Endothelial cell of umbilical vein (primary cell): Measurements from ENCODE around the gene ARID1B. TPM values are rescaled to one million over a fixed set of nuclear protein-coding genes. Genes with fewer than 3 reads are reported as not detected.

Source experiments
- BruUV-seq: library from RNA; stranded (reverse); fragments of 400-500 nt; replicated peaks from 2 replicates; lab custom pipeline; 2021; lab: Mats Ljungman, UMichigan
- CTCF ChIA-PET: fragments of 300-600, 350-600 bp; sonication (Branson Sonifier 250); formaldehyde crosslinking; loops from one replicate; lab custom pipeline; 2021; ENCODE audit warnings: antibody characterized with exemption, inconsistent platforms; lab: Charles Lee
- POLR2A ChIA-PET: fragments of 300-600, 350-600 bp; sonication (Branson Sonifier 250); formaldehyde crosslinking; loops from one replicate; lab custom pipeline; 2021; ENCODE audit warnings: antibody characterized with exemption, inconsistent platforms; lab: Charles Lee
- DNase-seq: peaks from one replicate; pipeline ENCODE4 v3.0.0-alpha.2; 2011; ENCODE audit warnings: low read depth, low spot score
- FAIRE-seq: peaks from 2 replicates; lab custom pipeline; 2011; peaks lifted over from hg19 to GRCh38; lab: Jason Lieb, UNC
- H2AFZ ChIP-seq: 2 replicates; pipeline ENCODE4 v1.6.0; 2012; ENCODE audit warnings: low read depth, low read length, control low read depth, inconsistent platforms
- H3K27ac ChIP-seq: 2 replicates; pipeline ENCODE4 v1.5.1; 2011; ENCODE audit warnings: low read depth, mild to moderate bottlenecking, control low read depth, low read length, moderate library complexity; ENCODE audit not compliant: insufficient read depth
- H3K27me3 ChIP-seq, 2 experiments: 2 replicates each; pipeline versions ENCODE4 v1.6.0 to v1.6.1; 2011; ENCODE audit warnings: low read length in 2 of 2, mixed read lengths in 1 of 2; ENCODE audit not compliant: control insufficient read depth in 2 of 2, insufficient read depth in 2 of 2
- H3K36me3 ChIP-seq, 2 experiments: 2 replicates in 1 of 2; 3 replicates in 1 of 2; pipeline ENCODE4 v1.5.1; 2011; ENCODE audit warnings: low read length in 2 of 2, mild to moderate bottlenecking in 1 of 2, moderate library complexity in 1 of 2; ENCODE audit not compliant: control insufficient read depth in 2 of 2, insufficient read depth in 2 of 2; ENCODE audit errors: extremely low read depth in 1 of 2
- H3K4me1 ChIP-seq: 3 replicates; pipeline ENCODE4 v1.5.1; 2011; ENCODE audit warnings: mild to moderate bottlenecking, low read length; ENCODE audit not compliant: control insufficient read depth, insufficient read depth; ENCODE audit errors: extremely low read depth
- H3K4me2 ChIP-seq: 2 replicates; pipeline ENCODE4 v1.6.1; 2011; ENCODE audit warnings: low read length, control low read depth, mixed read lengths; ENCODE audit not compliant: insufficient read depth
- H3K4me3 ChIP-seq, 3 experiments: fragments of 200-600 bp in 1 of 3; sonication (generic), shearing (Covaris generic) in 1 of 3; replicated peaks in 1 of 3; 2 replicates each; pipeline ENCODE4 v1.5.1; 2011 to 2016; ENCODE audit warnings: control low read depth in 3 of 3, low read length in 3 of 3, mild to moderate bottlenecking in 2 of 3, inconsistent platforms in 1 of 3, low read depth in 1 of 3, moderate library complexity in 1 of 3; ENCODE audit not compliant: insufficient read depth in 1 of 3
- H3K79me2 ChIP-seq: 2 replicates; pipeline ENCODE4 v1.6.0; 2012; ENCODE audit warnings: low read length, inconsistent platforms; ENCODE audit not compliant: control insufficient read depth, insufficient read depth
- H3K9ac ChIP-seq: replicated peaks from 2 replicates; pipeline ENCODE3; 2011; ENCODE audit warnings: low read length, control low read depth; ENCODE audit not compliant: insufficient read depth; ENCODE audit errors: extremely low read depth
- H3K9me1 ChIP-seq: replicated peaks from 3 replicates; pipeline ENCODE4 v1.6.0; 2011; ENCODE audit warnings: mild to moderate bottlenecking, low read length; ENCODE audit not compliant: control insufficient read depth, insufficient read depth; ENCODE audit errors: extremely low read depth
- H3K9me3 ChIP-seq: replicated peaks from 2 replicates; pipeline ENCODE4 v1.5.1; 2012; ENCODE audit warnings: low read length, inconsistent platforms; ENCODE audit not compliant: control insufficient read depth, insufficient read depth
- H4K20me1 ChIP-seq: replicated peaks from 2 replicates; pipeline ENCODE3; 2011; ENCODE audit warnings: mild to moderate bottlenecking, low read length; ENCODE audit not compliant: control insufficient read depth, insufficient read depth; ENCODE audit errors: extremely low read depth
- EZH2 ChIP-seq: IDR thresholded peaks from 2 replicates; pipeline ENCODE4 v1.6.1; 2012; ENCODE audit warnings: borderline replicate concordance, low read depth, mild to moderate bottlenecking, moderate library complexity, low read length, inconsistent platforms; ENCODE audit not compliant: severe bottlenecking
- FOS ChIP-seq: IDR thresholded peaks from 2 replicates; pipeline ENCODE4 v1.6.1; 2011; ENCODE audit warnings: mild to moderate bottlenecking, low read length, moderate library complexity, borderline replicate concordance; ENCODE audit not compliant: insufficient read depth
- GATA2 ChIP-seq: IDR thresholded peaks from 2 replicates; pipeline ENCODE4 v1.7.0; 2011; ENCODE audit warnings: low read depth, mild to moderate bottlenecking, moderate library complexity, mixed read lengths, low read length; ENCODE audit not compliant: insufficient read length, insufficient read depth
- JUN ChIP-seq: IDR thresholded peaks from 2 replicates; pipeline ENCODE4 v1.6.1; 2011; ENCODE audit warnings: borderline replicate concordance, low read depth; ENCODE audit not compliant: insufficient read length, insufficient read depth
- MYC ChIP-seq: IDR thresholded peaks from one replicate; pipeline ENCODE4 v1.6.1; 2011; ENCODE audit warnings: mild to moderate bottlenecking, low read depth, low read length
- POLR2A ChIP-seq: IDR thresholded peaks from 2 replicates; pipeline ENCODE4 v1.6.1; 2012; ENCODE audit warnings: low read depth, mild to moderate bottlenecking, control low read depth, low read length
- POLR2AphosphoS5 ChIP-seq: IDR thresholded peaks from 2 replicates; pipeline ENCODE4 v1.6.1; 2012; ENCODE audit warnings: low read depth, mild to moderate bottlenecking, control low read depth, low read length, moderate library complexity; ENCODE audit not compliant: insufficient read depth
- dilution Hi-C: fragments of 300-500 bp; cut with MboI; formaldehyde crosslinking; loops from one replicate; pipeline ENCODE4 v1.15.0; 2019; ENCODE audit warnings: low sequenced_read_pairs; ENCODE audit not compliant: extremely low pct_ligation_motif_present
- intact Hi-C: fragments of 100-400 bp; cut with micrococcal nuclease; formaldehyde crosslinking; loops from one replicate; pipeline ENCODE4 v1.10.0; 2022
- polyA plus RNA-seq, 4 experiments: library from polyadenylated mRNA; depleted of rRNA in 3 of 4; stranded (reverse) in 3 of 4; unstranded in 1 of 4; fragments of >200 nt; gene quantifications; 2 replicates each; pipeline versions ENCODE4 v1.2.1 to v1.2.3, GENCODE V29; 2011 to 2012; ENCODE audit warnings: missing spikeins in 1 of 4
- total RNA-seq: library from RNA; stranded (reverse); gene quantifications from 2 replicates; pipeline ENCODE4 v1.2.3, GENCODE V29; 2021
- TF ChIP-seq, protein P1 (sequence below), 2 donors: IDR thresholded peaks; 1 replicate in 1 of 2; 2 replicates in 1 of 2; pipeline ENCODE4 v1.5.1; 2011; ENCODE audit warnings: low read length in 2 of 2, mild to moderate bottlenecking in 2 of 2, moderate library complexity in 2 of 2, control low read depth in 1 of 2, inconsistent platforms in 1 of 2, low read depth in 1 of 2; ENCODE audit not compliant: insufficient read depth in 1 of 2; ENCODE audit errors: extremely low read depth in 1 of 2
- TF ChIP-seq, protein P2 (sequence below): IDR thresholded peaks from 2 replicates; pipeline ENCODE4 v1.6.1; 2011; ENCODE audit not compliant: insufficient read depth, insufficient read length

The ARID1B gene
- total and polyA plus RNA-seq, 2 donors (not counting 3 experiments of a cell fraction or from before 2014, with no cell fraction given) = 21.8 to 89.5 TPM

DNA sequence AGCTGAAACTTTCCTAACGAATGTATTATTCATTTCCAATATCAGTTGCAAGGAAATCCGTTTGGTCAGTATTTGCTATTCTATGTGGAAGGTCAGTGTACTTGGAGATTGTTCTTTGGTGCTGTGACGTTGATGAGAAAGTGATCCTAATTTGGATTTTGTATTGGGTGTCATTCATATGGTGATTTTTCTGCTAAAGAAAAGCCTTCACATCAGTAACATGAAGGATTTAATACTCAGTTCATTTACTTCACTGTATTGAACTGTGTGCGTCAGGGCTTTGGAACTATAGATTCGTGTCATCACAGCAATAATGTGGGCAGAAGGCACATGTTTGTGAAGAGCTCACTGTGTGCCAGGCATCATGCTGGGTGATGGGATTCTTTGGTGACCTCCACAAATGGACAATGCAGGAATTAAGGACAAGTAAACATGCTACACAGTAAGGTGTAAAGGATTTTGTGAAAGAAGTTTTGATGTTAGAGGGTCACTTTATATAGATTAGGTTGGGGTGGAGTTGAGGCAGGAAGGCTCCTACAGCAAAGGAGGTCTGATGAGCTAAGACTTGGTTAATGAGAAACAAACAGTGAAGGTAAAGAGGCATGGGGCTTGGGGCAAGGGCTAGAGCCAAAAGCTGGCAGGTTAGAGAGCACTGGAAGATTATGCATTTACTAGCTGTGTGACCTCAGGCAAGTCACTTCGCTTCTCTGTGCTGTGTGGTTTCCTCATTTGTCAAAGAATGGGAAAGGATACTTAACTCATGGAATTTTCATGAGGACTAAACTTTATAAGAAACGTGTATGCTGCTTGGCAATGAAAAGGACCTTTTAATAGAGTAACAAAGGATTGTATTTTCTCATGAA lies 12.1 kb downstream of the ARID1B start:
- Histone ChIP-seq H3K9me1 (no peaks in the 10 kb centered on the region), H3K4me3 (no peak overlapping the region), H3K9ac (no peak overlapping the region), H3K4me1 (peaks cover 11% of the 10 kb centered on the region), H3K27ac (no peak overlapping the region), H3K36me3 (peaks cover 0 to 2% of the 10 kb centered on the region in 2 experiments), H3K27me3 (no peaks in the 10 kb centered on the region), H4K20me1 (peaks cover 8% of the 10 kb centered on the region), H3K4me2 (no peak overlapping the region), H2AFZ (no peak overlapping the region), H3K79me2 (peaks cover 98% of the 10 kb centered on the region), H3K9me3 (no peaks in the 10 kb centered on the region)
- dilution Hi-C loops = no loop called here
- no peak for TF ChIP-seq POLR2A
- no peak for TF ChIP-seq JUN
- TF ChIP-seq, protein P1, sequence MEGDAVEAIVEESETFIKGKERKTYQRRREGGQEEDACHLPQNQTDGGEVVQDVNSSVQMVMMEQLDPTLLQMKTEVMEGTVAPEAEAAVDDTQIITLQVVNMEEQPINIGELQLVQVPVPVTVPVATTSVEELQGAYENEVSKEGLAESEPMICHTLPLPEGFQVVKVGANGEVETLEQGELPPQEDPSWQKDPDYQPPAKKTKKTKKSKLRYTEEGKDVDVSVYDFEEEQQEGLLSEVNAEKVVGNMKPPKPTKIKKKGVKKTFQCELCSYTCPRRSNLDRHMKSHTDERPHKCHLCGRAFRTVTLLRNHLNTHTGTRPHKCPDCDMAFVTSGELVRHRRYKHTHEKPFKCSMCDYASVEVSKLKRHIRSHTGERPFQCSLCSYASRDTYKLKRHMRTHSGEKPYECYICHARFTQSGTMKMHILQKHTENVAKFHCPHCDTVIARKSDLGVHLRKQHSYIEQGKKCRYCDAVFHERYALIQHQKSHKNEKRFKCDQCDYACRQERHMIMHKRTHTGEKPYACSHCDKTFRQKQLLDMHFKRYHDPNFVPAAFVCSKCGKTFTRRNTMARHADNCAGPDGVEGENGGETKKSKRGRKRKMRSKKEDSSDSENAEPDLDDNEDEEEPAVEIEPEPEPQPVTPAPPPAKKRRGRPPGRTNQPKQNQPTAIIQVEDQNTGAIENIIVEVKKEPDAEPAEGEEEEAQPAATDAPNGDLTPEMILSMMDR (IDR thresholded peaks at IDR 0.05; ENCODE audit: extremely low read depth in 1 of 2, insufficient read depth in 1 of 2, low read depth in 1 of 2, low read length in 2 of 2) = no peak
- TF ChIP-seq EZH2 = no peak
- TF ChIP-seq FOS = no peak
- TF ChIP-seq MYC = no peak
- no peak for TF ChIP-seq GATA2
- TF ChIP-seq POLR2AphosphoS5 = no peak
- TF ChIP-seq, protein P2, sequence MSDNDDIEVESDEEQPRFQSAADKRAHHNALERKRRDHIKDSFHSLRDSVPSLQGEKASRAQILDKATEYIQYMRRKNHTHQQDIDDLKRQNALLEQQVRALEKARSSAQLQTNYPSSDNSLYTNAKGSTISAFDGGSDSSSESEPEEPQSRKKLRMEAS = no peak
- DNase-seq = no peak
- intact Hi-C loops = loop anchor here (10.0 kb wide), 1 partner anchor 625 kb away; no protein-coding TSS in a partner anchor
- ChIA-PET POLR2A (no interaction called here), CTCF (interaction anchor here (1.4 kb wide), 1 partner anchor 225 kb away, joined by 4 read pairs; no protein-coding TSS in a partner anchor)
- no peak for FAIRE-seq
- BruUV-seq = no TSS peak
